HepG2 (cell line): ENCODE measurements around the gene SHC1. TPM values are rescaled to one million over a fixed set of nuclear protein-coding genes. Genes with fewer than 3 reads are reported as not detected.

Experiments
- BATF2 ChIP-seq: sonication (generic); formaldehyde crosslinking; IDR thresholded peaks from 2 replicates; pipeline ENCODE4 v1.8.0; 2022; ENCODE audit warnings: mild to moderate bottlenecking, missing genetic modification reagents, moderate library complexity
- BRF2 ChIP-seq: sonication (generic); formaldehyde crosslinking; IDR thresholded peaks from 2 replicates; pipeline ENCODE4 v1.8.1; 2022; ENCODE audit warnings: mild to moderate bottlenecking, missing genetic modification reagents
- CREBL2 ChIP-seq: sonication (generic); formaldehyde crosslinking; IDR thresholded peaks from 2 replicates; pipeline ENCODE4 v1.8.1; 2023; ENCODE audit warnings: missing genetic modification reagents, mild to moderate bottlenecking, borderline replicate concordance
- DNMT1 ChIP-seq: sonication (generic); formaldehyde crosslinking; IDR thresholded peaks from 2 replicates; pipeline ENCODE4 v1.5.1; 2020; ENCODE audit warnings: mild to moderate bottlenecking, missing genetic modification reagents
- HDAC1 ChIP-seq: sonication (generic); formaldehyde crosslinking; IDR thresholded peaks from 2 replicates; pipeline ENCODE4 v1.5.1; 2020; ENCODE audit warnings: mild to moderate bottlenecking, missing genetic modification reagents
- JUN ChIP-seq: sonication (generic); formaldehyde crosslinking; IDR thresholded peaks from 2 replicates; pipeline ENCODE4 v1.4.0; 2020; ENCODE audit warnings: mild to moderate bottlenecking, missing genetic modification reagents
- LCORL ChIP-seq, 2 experiments: fragments of 450-650 bp in 1 of 2; sonication (generic) in 1 of 2; formaldehyde crosslinking in 1 of 2; IDR thresholded peaks; 2 replicates each; pipeline versions ENCODE4 v1.5.0 to v1.6.1; 2017 to 2020; ENCODE audit warnings: antibody characterized with exemption in 1 of 2, missing genetic modification reagents in 1 of 2
- MYC ChIP-seq: sonication (generic); formaldehyde crosslinking; IDR thresholded peaks from 2 replicates; pipeline ENCODE4 v1.9.0; 2021; ENCODE audit warnings: missing genetic modification reagents, borderline replicate concordance
- NR2F2 ChIP-seq: IDR thresholded peaks from 2 replicates; pipeline ENCODE4 v1.6.1; 2012; ENCODE audit warnings: low read depth, inconsistent platforms, borderline replicate concordance
- NR3C1 ChIP-seq: sonication (generic); formaldehyde crosslinking; IDR thresholded peaks from 2 replicates; pipeline ENCODE4 v1.4.0; 2020; ENCODE audit warnings: missing genetic modification reagents
- RBFOX2 ChIP-seq: fragments of 200-400 bp; formaldehyde crosslinking; IDR thresholded peaks from 2 replicates; pipeline ENCODE4 v1.6.1; 2017; ENCODE audit warnings: low read depth, mild to moderate bottlenecking, low read length
- SALL1 ChIP-seq: sonication (generic); formaldehyde crosslinking; IDR thresholded peaks from 2 replicates; pipeline ENCODE4 v1.8.0; 2022; ENCODE audit warnings: mild to moderate bottlenecking, missing genetic modification reagents
- SIN3A ChIP-seq: IDR thresholded peaks from 2 replicates; pipeline ENCODE4 v1.6.1; 2011; ENCODE audit warnings: low read depth, mild to moderate bottlenecking, control low read depth, low read length, borderline replicate concordance
- SIX1 ChIP-seq: sonication (generic); formaldehyde crosslinking; IDR thresholded peaks from 2 replicates; pipeline ENCODE4 v1.4.0; 2020; ENCODE audit warnings: missing genetic modification reagents, borderline replicate concordance
- SIX4 ChIP-seq: sonication (generic); formaldehyde crosslinking; IDR thresholded peaks from 2 replicates; pipeline ENCODE4 v1.4.0; 2020; ENCODE audit warnings: missing genetic modification reagents
- TEAD3 ChIP-seq: optimal IDR thresholded peaks from 2 replicates; pipeline ENCODE3; 2016; ENCODE audit warnings: borderline replicate concordance
- TEF ChIP-seq: sonication (generic); formaldehyde crosslinking; IDR thresholded peaks from 2 replicates; pipeline ENCODE4 v1.5.0; 2020; ENCODE audit warnings: missing genetic modification reagents
- ZFP91 ChIP-seq: sonication (generic); formaldehyde crosslinking; IDR thresholded peaks from 2 replicates; pipeline ENCODE4 v1.9.0; 2022; ENCODE audit warnings: missing genetic modification reagents, mild to moderate bottlenecking, borderline replicate concordance
- ZNF10 ChIP-seq: sonication (generic); formaldehyde crosslinking; IDR thresholded peaks from 2 replicates; pipeline ENCODE4 v1.4.0; 2020; ENCODE audit warnings: mild to moderate bottlenecking, low read depth, missing genetic modification reagents, borderline replicate concordance
- ZNF557 ChIP-seq: sonication (generic); formaldehyde crosslinking; IDR thresholded peaks from 2 replicates; pipeline ENCODE4 v1.4.0; 2020; ENCODE audit warnings: missing genetic modification reagents
- ZNF652 ChIP-seq: IDR thresholded peaks from 2 replicates; pipeline ENCODE4 v1.6.1; 2016; ENCODE audit warnings: low read depth, borderline replicate concordance
- ZNF720 ChIP-seq: sonication (generic); formaldehyde crosslinking; IDR thresholded peaks from 2 replicates; pipeline ENCODE4 v1.4.0; 2020; ENCODE audit warnings: missing genetic modification reagents
- ZNF75D ChIP-seq: sonication (generic); formaldehyde crosslinking; IDR thresholded peaks from 2 replicates; pipeline ENCODE4 v1.8.1; 2023; ENCODE audit warnings: missing genetic modification reagents, mild to moderate bottlenecking, borderline replicate concordance
- polyA plus RNA-seq, 8 experiments: library from polyadenylated mRNA; depleted of rRNA in 3 of 8; stranded (reverse) in 7 of 8; unstranded in 1 of 8; fragments of >200 nt; fragmentation: Illumina TruSeq in 4 of 8; extraction: Trizol in 4 of 8; gene quantifications; 2 replicates each; pipeline versions ENCODE4 v1.2.1 to v1.2.3, GENCODE V29; 2011 to 2016; ENCODE audit warnings: low read depth in 4 of 8, missing spikeins in 1 of 8, mixed read lengths in 1 of 8; ENCODE audit not compliant: insufficient read depth in 1 of 8
- total RNA-seq, 5 experiments: library from RNA; depleted of rRNA; stranded (reverse); fragments of >200 nt; fragmentation: Illumina TruSeq; extraction: Trizol; gene quantifications; 2 replicates each; pipeline ENCODE4 v1.2.3, GENCODE V29; 2016; ENCODE audit warnings: low read depth in 1 of 5

Gene SHC1
- total and polyA plus RNA-seq, 2 of the 13 experiments (the other 11 are each of a cell fraction or from before 2014, with no cell fraction given) = 52.0 to 137 TPM

- TF ChIP-seq HDAC1 (CRISPR knock-in tag) (no peak; the same call in 1 of the 2 replicates), RBFOX2 (peak; percentile 41; the same call in 1 of the 2 replicates), ZNF652 (CRISPR knock-in tag) (no peak), SALL1 (CRISPR knock-in tag) (peak; percentile 23; the same call in 1 of the 2 replicates), ZNF10 (CRISPR knock-in tag) (no peak), ZNF557 (CRISPR knock-in tag) (no peak), CREBL2 (CRISPR knock-in tag) (no peak), JUN (CRISPR knock-in tag) (no peak), ZNF720 (no peak), ZNF75D (CRISPR knock-in tag) (no peak), SIX1 (CRISPR knock-in tag) (no peak), MYC (CRISPR knock-in tag) (0 out of 2 replicates have a peak, but pooled peaks have one; percentile 17), BATF2 (CRISPR knock-in tag) (no peak), NR2F2 (no peak), BRF2 (CRISPR knock-in tag) (no peak), LCORL (IDR thresholded peaks at IDR 0.05) (no peak), LCORL (CRISPR knock-in tag; IDR thresholded peaks at IDR 0.05) (0 out of 2 replicates have a peak, but pooled peaks have one; percentile 0), SIX4 (CRISPR knock-in tag) (no peak), SIN3A (peak; percentile 43; the same call in 1 of the 2 replicates), TEF (CRISPR knock-in tag) (no peak), NR3C1 (CRISPR knock-in tag) (no peak), DNMT1 (CRISPR knock-in tag) (no peak), TEAD3 (CRISPR knock-in tag) (no peak), ZFP91 (CRISPR knock-in tag) (no peak)
Measured at GRCh38 chr1:155002464-155003226, 32.1 kb upstream of the SHC1 start, which contains the start of gene ZBTB7B (continued).
